ENCODE measurements around the gene DIP2B. TPM values are rescaled to one million over a fixed set of nuclear protein-coding genes. Genes with fewer than 3 reads are reported as not detected.
"Not testable (repeated sequence)": the region's sequence is repeated elsewhere in the genome, so short reads cannot be mapped to it uniquely, and the experiment has no call there.

The DIP2B gene
- total RNA-seq, 1 donor from 2014 or later, result 25.8 TPM

DNA sequence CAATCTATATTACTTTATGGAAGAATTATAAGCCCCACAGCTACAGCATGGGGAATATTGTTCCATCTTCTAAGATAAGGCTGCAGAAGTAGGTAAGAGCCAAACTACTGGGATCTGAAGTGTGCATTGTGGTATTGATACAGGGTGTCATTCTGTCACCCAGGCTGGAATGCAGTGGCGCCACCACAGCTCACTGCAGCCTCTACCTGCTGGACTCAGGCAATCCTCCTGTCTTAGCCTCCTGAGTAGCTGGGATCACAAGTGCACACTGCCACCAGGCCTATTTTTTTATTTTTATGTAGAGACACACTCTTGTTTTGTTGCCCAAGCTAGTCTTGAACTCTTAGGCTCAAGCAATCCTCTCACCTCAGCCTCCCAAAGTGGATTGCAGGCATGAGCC is 21.3 kb upstream of the DIP2B start:
- H3K27me3 Mint-ChIP-seq (ENCODE audit: low read depth), result no peaks in the 10 kb centered on the region
- peaks cover 3% of the 10 kb centered on the region for H3K36me3 Mint-ChIP-seq (ENCODE audit: low read depth)
- H3K4me3 Mint-ChIP-seq (ENCODE audit: unreplicated experiment), result no peak overlapping the region
- TF ChIP-seq, protein P1, sequence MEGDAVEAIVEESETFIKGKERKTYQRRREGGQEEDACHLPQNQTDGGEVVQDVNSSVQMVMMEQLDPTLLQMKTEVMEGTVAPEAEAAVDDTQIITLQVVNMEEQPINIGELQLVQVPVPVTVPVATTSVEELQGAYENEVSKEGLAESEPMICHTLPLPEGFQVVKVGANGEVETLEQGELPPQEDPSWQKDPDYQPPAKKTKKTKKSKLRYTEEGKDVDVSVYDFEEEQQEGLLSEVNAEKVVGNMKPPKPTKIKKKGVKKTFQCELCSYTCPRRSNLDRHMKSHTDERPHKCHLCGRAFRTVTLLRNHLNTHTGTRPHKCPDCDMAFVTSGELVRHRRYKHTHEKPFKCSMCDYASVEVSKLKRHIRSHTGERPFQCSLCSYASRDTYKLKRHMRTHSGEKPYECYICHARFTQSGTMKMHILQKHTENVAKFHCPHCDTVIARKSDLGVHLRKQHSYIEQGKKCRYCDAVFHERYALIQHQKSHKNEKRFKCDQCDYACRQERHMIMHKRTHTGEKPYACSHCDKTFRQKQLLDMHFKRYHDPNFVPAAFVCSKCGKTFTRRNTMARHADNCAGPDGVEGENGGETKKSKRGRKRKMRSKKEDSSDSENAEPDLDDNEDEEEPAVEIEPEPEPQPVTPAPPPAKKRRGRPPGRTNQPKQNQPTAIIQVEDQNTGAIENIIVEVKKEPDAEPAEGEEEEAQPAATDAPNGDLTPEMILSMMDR (IDR thresholded peaks at IDR 0.05), result no peak
- H3K27ac Mint-ChIP-seq (ENCODE audit: unreplicated experiment), result no peak overlapping the region
- H3K4me1 Mint-ChIP-seq (ENCODE audit: low read depth), result peaks cover 3% of the 10 kb centered on the region
- no peaks in the 10 kb centered on the region for H3K9me3 Mint-ChIP-seq (ENCODE audit: low read depth)
- DNase-seq (ENCODE audit: low spot score), result no peak

- TF ChIP-seq, protein P1 (IDR thresholded peaks at IDR 0.05), result no peak
- Mint-ChIP-seq H3K36me3 (ENCODE audit: low read depth) (no peaks in the 10 kb centered on the region), H3K4me3 (ENCODE audit: unreplicated experiment) (no peak overlapping the region), H3K27ac (ENCODE audit: unreplicated experiment) (no peak overlapping the region), H3K9me3 (ENCODE audit: low read depth) (peaks cover 25% of the 10 kb centered on the region), H3K4me1 (ENCODE audit: low read depth) (peaks cover 3% of the 10 kb centered on the region), H3K27me3 (ENCODE audit: low read depth) (no peaks in the 10 kb centered on the region)
- no peak for DNase-seq (ENCODE audit: low spot score)
These were observed 16.0 kb upstream of the DIP2B start for GRCh38 chr12:50488801-50489200.

- not testable (repeated sequence) for H3K27me3 Mint-ChIP-seq (ENCODE audit: low read depth); H3K27ac Mint-ChIP-seq (ENCODE audit: unreplicated experiment); H3K36me3 Mint-ChIP-seq (ENCODE audit: low read depth); DNase-seq (ENCODE audit: low spot score); H3K4me3 Mint-ChIP-seq (ENCODE audit: unreplicated experiment); H3K4me1 Mint-ChIP-seq (ENCODE audit: low read depth)
- peaks cover 39% of the 10 kb centered on the region for H3K9me3 Mint-ChIP-seq (ENCODE audit: low read depth)
These were observed 6.7 kb upstream of the DIP2B start for GRCh38 chr12:50498119-50498518.

DNA sequence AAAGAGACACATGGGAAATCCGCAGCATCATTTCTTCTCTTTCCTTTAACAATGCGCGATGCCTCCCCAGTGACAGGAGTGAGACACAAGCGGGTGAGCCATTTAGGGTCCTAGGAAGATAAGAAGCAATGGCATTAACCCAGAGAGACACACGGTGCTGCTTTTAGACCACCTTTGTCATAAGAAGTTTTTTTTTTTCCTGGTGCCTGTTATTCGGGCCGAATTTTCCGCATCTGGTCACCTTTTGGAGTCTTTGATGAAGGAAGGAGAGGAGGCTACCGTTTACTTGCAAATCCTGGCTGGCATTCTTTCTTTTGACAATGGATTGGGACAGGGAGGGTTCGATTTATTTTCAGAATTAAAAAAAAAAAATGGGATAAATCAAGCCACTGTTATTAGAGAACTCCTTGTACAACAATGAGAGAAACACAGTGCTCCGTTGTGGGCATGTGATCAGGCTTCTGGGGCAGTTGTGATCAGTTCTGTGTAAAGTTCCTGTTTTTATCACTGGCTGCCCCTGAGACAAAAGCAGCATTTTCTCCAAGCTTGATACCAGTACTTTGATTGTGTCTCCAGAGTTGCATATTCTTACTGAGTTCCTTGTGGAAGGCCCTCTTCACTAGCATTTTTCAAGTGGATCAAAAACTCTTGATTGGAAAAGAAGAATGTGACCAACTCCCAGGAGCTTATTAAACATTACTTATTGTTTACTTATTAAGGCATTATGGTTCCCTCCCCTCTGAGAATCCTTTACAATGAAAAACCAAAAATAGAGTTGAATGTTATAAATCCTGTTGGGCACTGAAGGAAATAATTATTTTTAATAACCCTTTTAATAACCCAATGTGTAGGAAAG is 1.1 kb downstream of the DIP2B start:
- H3K9me3 Mint-ChIP-seq (ENCODE audit: low read depth), result no peaks in the 10 kb centered on the region
- TF ChIP-seq, protein P1 (IDR thresholded peaks at IDR 0.05), result no peak
- H3K36me3 Mint-ChIP-seq (ENCODE audit: low read depth), result no peaks in the 10 kb centered on the region
- DNase-seq (ENCODE audit: low spot score), result no peak
- H3K4me1 Mint-ChIP-seq (ENCODE audit: low read depth), result peaks cover 50% of the 10 kb centered on the region
- no peaks in the 10 kb centered on the region for H3K27me3 Mint-ChIP-seq (ENCODE audit: low read depth)
- H3K27ac Mint-ChIP-seq (ENCODE audit: unreplicated experiment), result peak overlapping the region; percentile 92
- peak overlapping the region; percentile 90 for H3K4me3 Mint-ChIP-seq (ENCODE audit: unreplicated experiment)

DNA sequence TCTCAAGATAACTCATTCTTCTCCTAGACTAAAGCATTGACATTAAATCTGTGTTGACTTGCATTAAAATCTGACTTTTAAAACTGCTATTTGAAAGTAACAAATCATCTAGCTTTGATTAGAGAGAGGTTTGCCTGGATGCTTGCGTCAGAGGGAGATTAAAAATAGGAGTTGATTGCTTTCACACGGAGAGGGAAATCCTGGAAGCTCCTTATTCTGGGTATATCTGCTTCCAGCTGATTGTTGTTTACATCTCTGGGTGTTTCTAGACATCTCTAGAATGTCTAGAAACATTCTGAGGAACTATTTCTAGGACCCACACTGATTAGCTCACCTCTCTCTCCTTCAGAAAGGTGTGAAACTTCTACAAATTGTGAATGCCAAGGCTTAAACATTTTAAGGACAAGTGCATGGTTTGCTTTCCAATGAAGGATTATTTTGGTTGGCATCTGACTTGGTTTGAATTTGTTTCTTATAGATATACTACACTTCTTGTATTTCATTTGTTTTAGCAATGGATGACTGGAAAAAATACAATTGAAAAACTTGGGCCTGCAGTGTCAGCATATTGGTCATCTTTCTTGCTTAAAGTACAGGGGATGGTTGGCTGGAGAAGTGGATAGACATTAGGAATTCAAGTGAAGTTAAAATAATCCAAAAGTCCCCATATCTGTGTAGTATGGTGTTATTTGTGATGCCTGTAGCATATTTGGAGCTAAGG is 2.1 kb downstream of the DIP2B start:
- H3K4me3 Mint-ChIP-seq (ENCODE audit: unreplicated experiment), result peak overlapping the region; percentile 90
- peaks cover 50% of the 10 kb centered on the region for H3K4me1 Mint-ChIP-seq (ENCODE audit: low read depth)
- peak overlapping the region; percentile 25 for H3K27ac Mint-ChIP-seq (ENCODE audit: unreplicated experiment)
- H3K9me3 Mint-ChIP-seq (ENCODE audit: low read depth), result no peaks in the 10 kb centered on the region
- TF ChIP-seq, protein P1 (IDR thresholded peaks at IDR 0.05), result no peak
- no peak for DNase-seq (ENCODE audit: low spot score)
- H3K27me3 Mint-ChIP-seq (ENCODE audit: low read depth), result no peaks in the 10 kb centered on the region
- H3K36me3 Mint-ChIP-seq (ENCODE audit: low read depth), result no peaks in the 10 kb centered on the region

All from chondrocyte (in vitro differentiated cells).